Body of pancreas (tissue), 4 donors: ENCODE results near the gene UST. TPM values are rescaled to one million over a fixed set of nuclear protein-coding genes. Genes with fewer than 3 reads are reported as not detected.

ENCODE experiments used
- ATAC-seq: fragments of 150-250 bp; one replicate; pipeline ENCODE4 v1.9.1; 2016
- DNase-seq, 4 donors: peaks; one replicate each; pipeline ENCODE4 v3.0.0-alpha.2; 2019
- H3K27ac ChIP-seq, 4 donors: fragments of 200-600 bp; sonication (generic); 1 replicate in 3 of 4; 2 replicates in 1 of 4; pipeline versions ENCODE4 v1.5.1 to v1.6.1; 2016 to 2019; ENCODE audit warnings: mild to moderate bottlenecking in 1 of 4, mixed read lengths in 1 of 4, moderate library complexity in 1 of 4
- H3K27me3 ChIP-seq, 2 donors: fragments of 200-600 bp; sonication (generic); one replicate each; pipeline ENCODE4 v1.6.0; 2016; ENCODE audit warnings: mild to moderate bottlenecking in 1 of 2
- H3K36me3 ChIP-seq, 2 donors: fragments of 200-600 bp; sonication (generic); replicated peaks in 1 of 2; 2 replicates each; pipeline ENCODE4 v1.5.1; 2016; ENCODE audit warnings: low read depth in 2 of 2; ENCODE audit not compliant: insufficient read depth in 1 of 2
- H3K4me1 ChIP-seq: fragments of 200-600 bp; sonication (generic); one replicate; pipeline ENCODE4 v1.6.0; 2016
- H3K4me3 ChIP-seq, 2 donors: fragments of 200-600 bp; sonication (generic); 1 replicate in 1 of 2; 2 replicates in 1 of 2; pipeline ENCODE4 v1.5.1; 2016 to 2019
- H3K9me3 ChIP-seq, 3 donors: fragments of 200-600 bp; sonication (generic); 1 replicate in 2 of 3; 2 replicates in 1 of 3; pipeline ENCODE4 v1.5.1; 2016
- CTCF ChIP-seq, 7 experiments: fragments of 450-650 bp in 4 of 7; fragments of 200-600 bp in 3 of 7; sonication (generic) in 3 of 7; IDR thresholded peaks; one replicate each; pipeline ENCODE4 v1.5.1; 2016 to 2019; ENCODE audit warnings: antibody characterized with exemption in 7 of 7
- POLR2A ChIP-seq, 3 donors: fragments of 450-650 bp; IDR thresholded peaks; one replicate each; pipeline ENCODE4 v1.6.1; 2016; ENCODE audit warnings: antibody characterized with exemption in 3 of 3, mild to moderate bottlenecking in 2 of 3
- WGBS, 2 donors: methylation state at CpG; one replicate each; pipeline ENCODE4 v1.1.5; 2017; 5-methylcytosine and 5-hydroxymethylcytosine counted together
- intact Hi-C: fragments of 100-400 bp; cut with DNase I; formaldehyde crosslinking; loops from one replicate; pipeline ENCODE4 v1.15.1; 2023
- total RNA-seq, 2 donors: library from RNA; depleted of rRNA; stranded (reverse); fragments of >200 nt; gene quantifications; one replicate each; pipeline ENCODE4 v1.1.0, GENCODE V29; 2016

Gene UST
- total RNA-seq, 2 donors from 2014 or later, result 11.4 to 28.3 TPM

- H3K4me3 ChIP-seq, result no peak overlapping the region
- TF ChIP-seq POLR2A (IDR thresholded peaks at IDR 0.05), result no peak
- no peak for TF ChIP-seq CTCF (IDR thresholded peaks at IDR 0.05)
- intact Hi-C loops, result no loop called here
- DNase-seq (no peak), ATAC-seq (no peak)
- no peaks in the 10 kb centered on the region for H3K4me1 ChIP-seq
- no peaks in the 10 kb centered on the region for H3K9me3 ChIP-seq
- no peaks in the 10 kb centered on the region for H3K27me3 ChIP-seq
- H3K36me3 ChIP-seq, result no peaks in the 10 kb centered on the region
- no peak overlapping the region for H3K27ac ChIP-seq
Observed at GRCh38 chr6:148822819-148823218, 76.0 kb downstream of the UST start.

GRCh38 chr6:148824291-148824690, 77.5 kb downstream of the UST start:
- Histone ChIP-seq H3K4me1 (no peaks in the 10 kb centered on the region), H3K27ac (no peak overlapping the region), H3K36me3 (no peaks in the 10 kb centered on the region), H3K27me3 (no peaks in the 10 kb centered on the region), H3K9me3 (no peaks in the 10 kb centered on the region), H3K4me3 (no peak overlapping the region)
- intact Hi-C loops, result no loop called here
- TF ChIP-seq POLR2A (IDR thresholded peaks at IDR 0.05), result no peak
- no peak for ATAC-seq
- 88 to 95% methylated on average over 1 of the region's 1 CpG for WGBS, 2 donors
- no peak for DNase-seq

GRCh38 chr6:148824960-148825359, 78.1 kb downstream of the UST start:
- no peaks in the 10 kb centered on the region for H3K36me3 ChIP-seq
- ATAC-seq (no peak), DNase-seq (no peak)
- intact Hi-C loops, result no loop called here
- no peaks in the 10 kb centered on the region for H3K9me3 ChIP-seq
- 82 to 94% methylated on average over 1 of the region's 1 CpG for WGBS, 2 donors
- no peak overlapping the region for H3K27ac ChIP-seq
- no peak for TF ChIP-seq POLR2A (IDR thresholded peaks at IDR 0.05)
- TF ChIP-seq CTCF (IDR thresholded peaks at IDR 0.05), result no peak
- no peaks in the 10 kb centered on the region for H3K27me3 ChIP-seq
- H3K4me1 ChIP-seq, result no peaks in the 10 kb centered on the region
- no peak overlapping the region for H3K4me3 ChIP-seq

GRCh38 chr6:148825492-148825891, 78.7 kb downstream of the UST start:
- intact Hi-C loops, result no loop called here
- DNase-seq (no peak), ATAC-seq (no peak)
- Histone ChIP-seq H3K4me1 (no peaks in the 10 kb centered on the region), H3K4me3 (no peak overlapping the region), H3K36me3 (no peaks in the 10 kb centered on the region), H3K9me3 (no peaks in the 10 kb centered on the region), H3K27me3 (no peaks in the 10 kb centered on the region), H3K27ac (no peak overlapping the region)
- 78 to 88% methylated on average over 2 of the region's 2 CpGs for WGBS, 2 donors
- no peak for TF ChIP-seq CTCF (IDR thresholded peaks at IDR 0.05)
- no peak for TF ChIP-seq POLR2A (IDR thresholded peaks at IDR 0.05)

- Histone ChIP-seq H3K4me1 (no peaks in the 10 kb centered on the region), H3K27me3 (no peaks in the 10 kb centered on the region), H3K4me3 (no peak overlapping the region), H3K36me3 (no peaks in the 10 kb centered on the region), H3K9me3 (no peaks in the 10 kb centered on the region), H3K27ac (no peak overlapping the region)
- TF ChIP-seq CTCF (IDR thresholded peaks at IDR 0.05), result no peak
- DNase-seq (no peak), ATAC-seq (no peak)
- intact Hi-C loops, result no loop called here
- 83 to 94% methylated on average over 5 of the region's 5 CpGs for WGBS, 2 donors
Observed at GRCh38 chr6:148827416-148828045, 80.7 kb downstream of the UST start.
